CD4-positive, CD25-positive, alpha-beta regulatory T cell (primary cell): Measurements from ENCODE around the gene SLC9A8. TPM values are rescaled to one million over a fixed set of nuclear protein-coding genes. Genes with fewer than 3 reads are reported as not detected.

ENCODE experiments used
- ATAC-seq, 2 donors: fragments of 150-1000 bp; cut with Tn5 transposase; one replicate each; pipeline ENCODE4 v1.10.0; 2021; ENCODE audit warnings: low read depth in 2 of 2, moderate number of reproducible peaks in 2 of 2, moderate library complexity in 1 of 2
- DNase-seq, 3 donors: peaks; one replicate each; pipeline versions ENCODE4 v3.0.0 to v3.0.0-alpha.2; 2012 to 2022; ENCODE audit warnings: mixed read lengths in 1 of 3
- H3K27ac ChIP-seq: one replicate; pipeline ENCODE4 v1.7.0; 2013; ENCODE audit warnings: mild to moderate bottlenecking, low read length; ENCODE audit not compliant: insufficient read depth, poor library complexity, severe bottlenecking
- H3K27me3 ChIP-seq: one replicate; pipeline ENCODE4 v1.7.0; 2013; ENCODE audit warnings: low read length; ENCODE audit not compliant: control insufficient read depth, insufficient read depth
- H3K36me3 ChIP-seq: one replicate; pipeline ENCODE4 v1.7.0; 2013; ENCODE audit warnings: mild to moderate bottlenecking, low read length, moderate library complexity; ENCODE audit not compliant: control insufficient read depth, insufficient read depth
- H3K4me1 ChIP-seq: 2 replicates; pipeline ENCODE4 v1.7.0; 2013; ENCODE audit warnings: mild to moderate bottlenecking, low read length; ENCODE audit not compliant: insufficient read depth, control insufficient read depth, poor library complexity, severe bottlenecking
- H3K4me3 ChIP-seq: one replicate; pipeline ENCODE4 v1.7.0; 2013; ENCODE audit warnings: low read depth, mild to moderate bottlenecking, low read length, moderate library complexity
- H3K9me3 ChIP-seq, 2 experiments: 1 replicate in 1 of 2; 2 replicates in 1 of 2; pipeline ENCODE4 v1.7.0; 2013; ENCODE audit warnings: low read length in 2 of 2, mild to moderate bottlenecking in 1 of 2, moderate library complexity in 1 of 2; ENCODE audit not compliant: control insufficient read depth in 2 of 2
- H3K27ac Mint-ChIP-seq, 3 donors: one replicate each; pipeline ENCODE4 v1.8.0; 2020 to 2022; ENCODE audit warnings: mild to moderate bottlenecking in 3 of 3, mixed read lengths in 3 of 3, moderate library complexity in 2 of 3
- H3K27me3 Mint-ChIP-seq: one replicate; pipeline ENCODE4 v1.8.0; 2022; ENCODE audit warnings: mild to moderate bottlenecking, mixed read lengths
- H3K36me3 Mint-ChIP-seq: one replicate; pipeline ENCODE4 v1.8.0; 2020; ENCODE audit warnings: mixed read lengths
- H3K4me1 Mint-ChIP-seq, 4 donors: one replicate each; pipeline ENCODE4 v1.8.0; 2020 to 2022; ENCODE audit warnings: mixed read lengths in 4 of 4, mild to moderate bottlenecking in 1 of 4
- H3K4me3 Mint-ChIP-seq, 4 donors: one replicate each; pipeline ENCODE4 v1.8.0; 2020 to 2022; ENCODE audit warnings: mild to moderate bottlenecking in 4 of 4, mixed read lengths in 4 of 4, moderate library complexity in 3 of 4
- H3K9me3 Mint-ChIP-seq, 7 donors: one replicate each; pipeline ENCODE4 v1.8.0; 2020 to 2022; ENCODE audit warnings: mixed read lengths in 7 of 7, mild to moderate bottlenecking in 3 of 7, moderate library complexity in 2 of 7
- polyA plus RNA-seq, 4 donors: library from polyadenylated mRNA; unstranded; fragments of 300-500 nt; fragmentation: Illumina TruSeq; gene quantifications; one replicate each; pipeline ENCODE4 v1.2.3, GENCODE V29; 2021
- total RNA-seq: library from RNA; stranded (reverse); gene quantifications from one replicate; pipeline ENCODE4 v1.2.3, GENCODE V29; 2022

SLC9A8 gene
- total and polyA plus RNA-seq, 5 donors from 2014 or later: 4.9 to 47.4 (median 7.0) TPM

- H3K27me3 ChIP-seq: no peaks in the 10 kb centered on the region
- Mint-ChIP-seq H3K9me3 (no peaks in the 10 kb centered on the region), H3K27ac (peak overlapping the region in 1 of 3 donors; percentile 38), H3K36me3 (peaks cover 5% of the 10 kb centered on the region), H3K27me3 (no peaks in the 10 kb centered on the region), H3K4me1 (peaks cover 8 to 24% (median 18%) of the 10 kb centered on the region in 4 donors), H3K4me3 (no peak overlapping the region)
- H3K4me3 ChIP-seq: no peak overlapping the region
- no peak overlapping the region for H3K27ac ChIP-seq
- H3K9me3 ChIP-seq: no peaks in the 10 kb centered on the region
- no peak for ATAC-seq
- peaks cover 13% of the 10 kb centered on the region for H3K4me1 ChIP-seq
- DNase-seq: no peak
- no peaks in the 10 kb centered on the region for H3K36me3 ChIP-seq
Observed at GRCh38 chr20:49896204-49896603, 83.6 kb downstream of the SLC9A8 start.

DNA sequence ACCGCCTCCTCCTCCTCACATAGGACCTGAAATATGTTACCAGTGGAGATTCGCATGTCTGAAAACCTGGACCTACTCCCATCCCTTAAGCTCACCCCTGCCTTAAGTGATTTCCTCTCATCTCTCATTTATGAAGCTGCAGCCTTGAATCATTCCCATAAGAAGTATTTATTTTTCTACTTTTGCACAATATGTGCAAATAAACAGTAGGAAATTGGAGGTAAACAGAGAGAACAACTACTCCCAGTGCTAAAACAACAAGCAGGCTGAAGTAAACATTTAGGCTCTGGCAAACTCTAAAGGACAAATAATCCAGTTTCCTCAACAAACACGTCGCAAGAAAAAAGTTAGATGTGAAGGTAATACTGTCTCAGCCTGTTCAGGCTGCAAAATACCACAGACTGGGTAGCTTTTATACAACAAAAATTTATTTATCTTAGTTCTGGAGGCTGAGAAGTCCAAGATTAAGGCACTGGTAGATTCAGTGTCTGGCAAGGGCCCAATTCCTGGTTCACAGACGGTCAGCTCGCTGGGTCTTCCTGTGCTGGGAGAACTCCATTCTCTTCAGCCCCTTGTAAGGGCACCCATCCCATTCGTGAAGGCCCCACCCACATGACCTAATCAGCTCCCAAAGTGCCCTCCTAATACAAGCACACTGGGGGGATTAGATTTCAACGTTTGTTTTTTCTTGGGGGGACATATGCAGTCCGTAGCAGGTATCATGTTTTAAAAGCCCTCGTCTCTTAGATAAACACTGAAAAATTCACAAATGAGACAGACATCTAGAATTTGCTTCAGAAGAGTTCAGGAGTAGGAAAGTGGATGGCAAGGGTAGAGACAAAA is 87.1 kb downstream of the SLC9A8 start:
- no peak overlapping the region for H3K27ac Mint-ChIP-seq
- Histone ChIP-seq H3K9me3 (no peaks in the 10 kb centered on the region), H3K36me3 (peaks cover 10% of the 10 kb centered on the region), H3K4me3 (no peak overlapping the region), H3K27me3 (no peaks in the 10 kb centered on the region), H3K27ac (no peak overlapping the region), H3K4me1 (no peaks in the 10 kb centered on the region)
- DNase-seq (no peak), ATAC-seq (no peak)
- peaks cover 15% of the 10 kb centered on the region for H3K36me3 Mint-ChIP-seq
- no peak overlapping the region for H3K4me3 Mint-ChIP-seq
- H3K9me3 Mint-ChIP-seq: peaks cover 0 to 2% (median 0%) of the 10 kb centered on the region in 7 donors
- H3K27me3 Mint-ChIP-seq: no peaks in the 10 kb centered on the region
- H3K4me1 Mint-ChIP-seq: peaks cover 0 to 11% (median 6%) of the 10 kb centered on the region in 4 donors

DNA sequence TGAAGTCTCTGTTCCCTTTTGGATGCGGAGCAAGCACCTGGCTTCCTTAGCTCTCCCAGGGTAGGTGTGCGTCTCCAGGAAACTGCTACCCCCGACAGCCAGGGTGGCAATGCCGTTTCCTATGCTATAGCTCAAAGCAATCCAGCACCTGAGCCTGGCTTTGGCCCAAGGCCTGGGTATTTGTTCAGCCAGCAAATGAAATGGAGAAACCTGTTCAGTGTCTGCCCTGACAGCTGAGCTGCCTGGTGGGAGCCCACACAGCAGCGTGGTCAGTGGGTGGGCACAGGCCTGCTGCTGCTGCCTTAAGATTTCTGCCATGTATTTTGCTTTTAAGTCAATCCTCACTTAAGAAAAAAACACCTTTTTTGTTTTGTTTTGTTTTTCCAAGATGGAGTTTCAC is 89.0 kb downstream of the SLC9A8 start:
- Histone ChIP-seq H3K36me3 (peaks cover 24% of the 10 kb centered on the region), H3K27ac (no peak overlapping the region), H3K27me3 (no peaks in the 10 kb centered on the region), H3K4me1 (no peaks in the 10 kb centered on the region), H3K4me3 (no peak overlapping the region), H3K9me3 (no peaks in the 10 kb centered on the region)
- Mint-ChIP-seq H3K36me3 (peaks cover 24% of the 10 kb centered on the region), H3K9me3 (peaks cover 0 to 2% (median 0%) of the 10 kb centered on the region in 7 donors), H3K4me1 (peaks cover 0 to 11% (median 3%) of the 10 kb centered on the region in 4 donors), H3K27me3 (no peaks in the 10 kb centered on the region), H3K4me3 (no peak overlapping the region), H3K27ac (no peak overlapping the region)
- ATAC-seq: no peak
- DNase-seq: no peak

GRCh38 chr20:49904440-49905214 is 92.0 kb downstream of the SLC9A8 start:
- Mint-ChIP-seq H3K36me3 (peaks cover 33% of the 10 kb centered on the region), H3K27me3 (no peaks in the 10 kb centered on the region), H3K9me3 (peaks cover 0 to 2% (median 0%) of the 10 kb centered on the region in 7 donors), H3K4me1 (peaks cover 0 to 6% (median 4%) of the 10 kb centered on the region in 4 donors), H3K4me3 (no peak overlapping the region), H3K27ac (no peak overlapping the region)
- ATAC-seq: no peak
- Histone ChIP-seq H3K4me3 (no peak overlapping the region), H3K27me3 (no peaks in the 10 kb centered on the region), H3K36me3 (peaks cover 45% of the 10 kb centered on the region), H3K4me1 (no peaks in the 10 kb centered on the region), H3K9me3 (no peaks in the 10 kb centered on the region), H3K27ac (no peak overlapping the region)
- no peak for DNase-seq

GRCh38 chr20:49905415-49906091 is 92.9 kb downstream of the SLC9A8 start:
- H3K4me3 Mint-ChIP-seq: peak overlapping the region in 1 of 4 donors; percentile 32
- Histone ChIP-seq H3K36me3 (peaks cover 53% of the 10 kb centered on the region), H3K9me3 (no peaks in the 10 kb centered on the region), H3K4me1 (no peaks in the 10 kb centered on the region), H3K4me3 (no peak overlapping the region), H3K27me3 (no peaks in the 10 kb centered on the region), H3K27ac (no peak overlapping the region)
- H3K9me3 Mint-ChIP-seq: peaks cover 0 to 2% (median 0%) of the 10 kb centered on the region in 7 donors
- peaks cover 0 to 10% (median 5%) of the 10 kb centered on the region in 4 donors for H3K4me1 Mint-ChIP-seq
- ATAC-seq: no peak
- peak overlapping the region in 2 of 3 donors; percentile 26 to 36 for H3K27ac Mint-ChIP-seq
- DNase-seq: no peak
- no peaks in the 10 kb centered on the region for H3K27me3 Mint-ChIP-seq
- H3K36me3 Mint-ChIP-seq: peaks cover 36% of the 10 kb centered on the region

GRCh38 chr20:49906101-49906604 is 93.5 kb downstream of the SLC9A8 start:
- Mint-ChIP-seq H3K36me3 (peaks cover 36% of the 10 kb centered on the region), H3K4me3 (no peak overlapping the region)

GRCh38 chr20:49906615-49907154 is 94.1 kb downstream of the SLC9A8 start:
- Histone ChIP-seq H3K36me3 (peaks cover 57% of the 10 kb centered on the region), H3K4me1 (no peaks in the 10 kb centered on the region), H3K4me3 (no peak overlapping the region), H3K9me3 (no peaks in the 10 kb centered on the region), H3K27me3 (no peaks in the 10 kb centered on the region), H3K27ac (no peak overlapping the region)
- ATAC-seq (no peak), DNase-seq (no peak)
- Mint-ChIP-seq H3K27ac (peak overlapping the region in 1 of 3 donors; percentile 11), H3K4me3 (peak overlapping the region in 1 of 4 donors; percentile 38), H3K36me3 (peaks cover 36% of the 10 kb centered on the region), H3K27me3 (no peaks in the 10 kb centered on the region), H3K4me1 (peaks cover 0 to 12% (median 8%) of the 10 kb centered on the region in 4 donors), H3K9me3 (peaks cover 0 to 2% (median 0%) of the 10 kb centered on the region in 7 donors)

More at GRCh38 chr20:49906101-49906604, 93.5 kb downstream of the SLC9A8 start:
- Histone ChIP-seq H3K36me3 (peaks cover 57% of the 10 kb centered on the region), H3K27me3 (no peaks in the 10 kb centered on the region), H3K27ac (no peak overlapping the region), H3K4me1 (no peaks in the 10 kb centered on the region), H3K4me3 (no peak overlapping the region), H3K9me3 (no peaks in the 10 kb centered on the region)
- ATAC-seq: no peak
- Mint-ChIP-seq H3K4me1 (peaks cover 0 to 12% (median 7%) of the 10 kb centered on the region in 4 donors), H3K27ac (peak overlapping the region in 1 of 3 donors; percentile 11), H3K9me3 (peaks cover 0 to 2% (median 0%) of the 10 kb centered on the region in 7 donors), H3K27me3 (no peaks in the 10 kb centered on the region)
- DNase-seq: no peak
